GM13977 (cell line): Measurements from ENCODE around the gene GALNT17.

ENCODE experiments used
- DNase-seq: peaks from one replicate; pipeline ENCODE4 v3.0.0; 2012; ENCODE audit warnings: low spot score
- CTCF ChIP-seq: IDR thresholded peaks from 2 replicates; pipeline ENCODE4 v1.5.1; 2012; ENCODE audit warnings: mild to moderate bottlenecking, control low read depth; ENCODE audit not compliant: insufficient read depth; ENCODE audit errors: extremely low read depth, missing control alignments
- in situ Hi-C: fragments of 300-500 bp; cut with MboI; formaldehyde crosslinking; loops from one replicate; pipeline ENCODE4 v1.12.0; 2022; ENCODE audit warnings: low sequenced_read_pairs, low pct_unique_long_range_greater_than_20kb, mixed read lengths, inconsistent platforms; ENCODE audit not compliant: unreplicated experiment

Gene GALNT17

GRCh38 chr7:71237945-71238344 lies 106.0 kb downstream of the GALNT17 start:
- no peak for TF ChIP-seq CTCF
- in situ Hi-C loops = no loop called here
- no peak for DNase-seq

GRCh38 chr7:71238581-71239295 lies 106.8 kb downstream of the GALNT17 start:
- no peak for DNase-seq
- no peak for TF ChIP-seq CTCF
- in situ Hi-C loops = no loop called here

GRCh38 chr7:71239586-71240268 lies 107.8 kb downstream of the GALNT17 start:
- TF ChIP-seq CTCF = no peak
- in situ Hi-C loops = no loop called here
- no peak for DNase-seq

DNA sequence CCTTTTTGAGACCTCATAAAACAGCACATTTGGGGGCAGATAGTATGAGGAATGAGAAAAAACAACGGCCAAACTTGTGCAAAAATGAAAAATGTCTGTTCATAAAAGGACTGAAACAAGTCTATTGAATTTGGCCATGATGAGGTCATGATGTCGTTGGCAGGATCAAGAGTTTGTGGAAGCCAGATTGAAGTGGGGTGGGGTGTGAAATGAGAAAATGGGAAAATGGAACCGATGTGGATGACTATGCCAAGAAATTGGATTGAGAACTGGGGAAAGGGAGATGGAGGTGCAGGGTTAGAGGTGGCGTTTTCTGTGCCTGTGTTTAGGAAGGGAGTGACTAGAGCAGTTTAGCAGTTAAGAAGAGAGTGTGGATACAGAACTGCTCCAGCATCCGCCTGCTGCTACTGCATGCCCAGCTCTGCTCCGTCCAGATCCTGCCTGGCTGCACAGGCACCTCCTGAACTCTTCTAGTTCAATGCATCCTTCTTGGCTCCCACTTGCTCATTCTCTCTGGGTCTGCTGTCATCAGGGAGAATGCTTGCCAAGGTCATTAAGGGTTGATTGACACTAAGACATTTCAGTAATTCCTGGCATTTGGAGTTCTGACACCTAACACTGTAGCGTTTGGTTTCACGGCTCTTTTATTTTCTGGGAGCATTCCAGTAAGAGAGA lies 111.9 kb downstream of the GALNT17 start:
- in situ Hi-C loops = no loop called here
- no peak for DNase-seq
- no peak for TF ChIP-seq CTCF

DNA sequence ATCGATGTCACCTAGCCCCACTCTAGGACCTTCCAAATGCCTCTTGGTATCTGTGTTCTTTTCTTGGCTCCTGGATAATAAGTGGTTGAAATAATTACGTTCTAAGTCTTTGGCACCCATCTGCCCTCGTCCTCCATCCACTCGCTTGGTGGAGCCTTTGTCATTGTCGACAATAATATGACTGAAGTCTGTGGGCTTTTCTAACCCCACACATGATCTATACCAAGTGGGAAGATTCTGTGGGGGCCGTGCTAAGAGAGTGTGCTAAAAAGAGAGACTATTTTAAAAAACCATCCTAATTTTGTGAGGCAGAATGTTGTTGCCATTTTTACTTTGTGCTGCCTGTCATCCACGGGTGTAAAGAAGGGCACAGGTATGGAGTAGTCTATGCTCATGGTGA lies 113.1 kb downstream of the GALNT17 start:
- TF ChIP-seq CTCF = no peak
- DNase-seq = no peak
- in situ Hi-C loops = no loop called here

DNA sequence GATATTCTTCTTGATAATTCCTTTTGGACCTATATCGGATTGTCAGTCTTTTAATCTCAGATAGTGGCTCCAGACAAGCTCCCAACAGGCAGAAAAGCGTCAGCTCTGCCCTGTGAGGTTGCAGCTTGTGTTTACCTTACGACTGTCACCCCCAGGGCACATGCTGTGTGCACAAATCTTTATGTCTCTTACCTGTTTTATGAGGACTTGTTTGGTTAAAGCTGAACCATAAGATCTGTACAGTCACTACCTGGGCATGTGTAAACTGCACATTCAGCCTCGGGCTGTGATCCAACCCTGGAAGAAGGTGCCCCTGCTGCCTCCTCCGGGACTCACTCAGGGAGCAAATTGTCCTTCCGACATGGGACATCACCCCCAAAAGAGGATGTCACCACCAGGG lies 119.8 kb downstream of the GALNT17 start:
- in situ Hi-C loops = no loop called here
- no peak for DNase-seq
- no peak for TF ChIP-seq CTCF
